Measurements from ENCODE around the gene KCNJ11.

The KCNJ11 gene

GRCh38 chr11:17366495-17366894 is 22.0 kb downstream of the KCNJ11 start:
- no peak for DNase-seq (ENCODE audit: low read depth, low spot score)

- DNase-seq (ENCODE audit: low read depth, low spot score) = no peak
Measured at GRCh38 chr11:17354601-17354991, 33.9 kb downstream of the KCNJ11 start.

- no peak for DNase-seq (ENCODE audit: low read depth, low spot score)
Measured at GRCh38 chr11:17353821-17354600, 34.4 kb downstream of the KCNJ11 start.

GRCh38 chr11:17352950-17353820 is 35.3 kb downstream of the KCNJ11 start:
- no peak for DNase-seq (ENCODE audit: low read depth, low spot score)

- no peak for DNase-seq (ENCODE audit: low read depth, low spot score)
Measured at GRCh38 chr11:17351510-17352176, 36.8 kb downstream of the KCNJ11 start, which contains the start of gene NCR3LG1. TSS of gene NCR3LG1 (plus strand) at chr11:17351800. CDS start at chr11:17351970, 170 bp downstream.

GRCh38 chr11:17351172-17351509 is 37.3 kb downstream of the KCNJ11 start:
- no peak for DNase-seq (ENCODE audit: low read depth, low spot score)

GRCh38 chr11:17350455-17351171 is 37.8 kb downstream of the KCNJ11 start:
- no peak for DNase-seq (ENCODE audit: low read depth, low spot score)

GRCh38 chr11:17347676-17348075 is 40.8 kb downstream of the KCNJ11 start:
- no peak for DNase-seq (ENCODE audit: low read depth, low spot score)

GRCh38 chr11:17343907-17344306 is 44.6 kb downstream of the KCNJ11 start:
- no peak for DNase-seq (ENCODE audit: low read depth, low spot score)

GRCh38 chr11:17343257-17343656 is 45.2 kb downstream of the KCNJ11 start:
- no peak for DNase-seq (ENCODE audit: low read depth, low spot score)
